HG03066 (cell line): ENCODE results near the gene RNF220.

Experiments
- ATAC-seq: cut with Tn5 transposase; IDR thresholded peaks from one replicate; pipeline ENCODE4 v1.9.1; 2021; ENCODE audit warnings: low read depth; ENCODE audit not compliant: unreplicated experiment

Gene RNF220

GRCh38 chr1:44425341-44426082 is 20.5 kb downstream of the RNF220 start:
- no peak for ATAC-seq

GRCh38 chr1:44431861-44432260 is 26.8 kb downstream of the RNF220 start:
- no peak for ATAC-seq

- ATAC-seq = no peak
Observed at GRCh38 chr1:44433209-44433608, 28.2 kb downstream of the RNF220 start.

GRCh38 chr1:44436401-44437106 is 31.5 kb downstream of the RNF220 start:
- no peak for ATAC-seq

- ATAC-seq = no peak
Observed at GRCh38 chr1:44437107-44437716, 32.2 kb downstream of the RNF220 start.

GRCh38 chr1:44442791-44443190 is 37.7 kb downstream of the RNF220 start:
- no peak for ATAC-seq

GRCh38 chr1:44447051-44447810 is 42.2 kb downstream of the RNF220 start:
- no peak for ATAC-seq

GRCh38 chr1:44453798-44454349 is 48.8 kb downstream of the RNF220 start:
- ATAC-seq = no peak

GRCh38 chr1:44454704-44455103 is 49.6 kb downstream of the RNF220 start:
- no peak for ATAC-seq

- ATAC-seq = no peak
Observed at GRCh38 chr1:44460107-44460882, 55.2 kb downstream of the RNF220 start.

GRCh38 chr1:44464361-44464760 is 59.3 kb downstream of the RNF220 start:
- no peak for ATAC-seq

GRCh38 chr1:44467566-44467965 is 62.5 kb downstream of the RNF220 start:
- no peak for ATAC-seq

GRCh38 chr1:44471911-44472453 is 66.9 kb downstream of the RNF220 start:
- ATAC-seq = no peak

- no peak for ATAC-seq
Observed at GRCh38 chr1:44472620-44473525, 67.8 kb downstream of the RNF220 start.

- ATAC-seq = no peak
Observed at GRCh38 chr1:44476891-44477290, 71.8 kb downstream of the RNF220 start.

- no peak for ATAC-seq
Observed at GRCh38 chr1:44481701-44482100, 76.6 kb downstream of the RNF220 start.

GRCh38 chr1:44483089-44483874 is 78.2 kb downstream of the RNF220 start:
- no peak for ATAC-seq

- ATAC-seq = no peak
Observed at GRCh38 chr1:44484155-44484688, 79.2 kb downstream of the RNF220 start.
